ENCODE measurements around the gene PLGLB1. TPM values are rescaled to one million over a fixed set of nuclear protein-coding genes. Genes with fewer than 3 reads are reported as not detected.
"Not testable (repeated sequence)": the region's sequence is repeated elsewhere in the genome, so short reads cannot be mapped to it uniquely, and the experiment has no call there.

The PLGLB1 gene
- total RNA-seq, 1 donor from 2014 or later, result 2.4 TPM

DNA sequence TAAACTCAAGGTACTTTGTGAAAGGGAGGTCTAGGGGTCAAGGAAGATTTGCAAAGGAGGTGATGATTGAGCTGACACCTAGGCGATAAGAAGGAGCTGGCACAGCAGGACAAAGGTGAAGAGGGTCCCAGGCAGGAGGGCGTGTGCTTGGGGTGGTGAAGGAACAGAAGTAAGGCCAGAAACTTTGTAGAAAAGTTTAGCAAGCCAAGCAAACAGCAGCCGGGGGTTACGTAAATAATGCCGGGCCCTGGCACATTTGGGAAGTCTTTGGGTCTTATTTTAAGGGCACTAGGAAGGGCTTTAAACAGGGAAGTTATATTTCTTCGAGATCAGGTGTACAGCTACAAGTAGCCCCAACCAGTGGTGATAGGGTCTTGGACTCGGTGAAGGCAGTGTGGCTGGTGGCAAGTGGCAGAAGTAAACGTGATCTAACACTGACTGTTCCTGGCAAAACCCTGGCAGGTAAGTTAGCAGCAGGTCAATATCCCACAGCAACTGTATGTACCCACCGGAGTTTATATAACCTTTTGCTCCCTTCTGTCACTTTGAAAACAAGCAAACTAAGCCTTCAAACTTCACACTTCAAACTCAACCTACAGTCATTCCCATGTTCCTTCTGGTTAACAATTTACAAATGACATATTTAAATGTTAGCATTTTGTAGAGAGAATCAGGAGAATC lies 7.0 kb downstream of the PLGLB1 start:
- H3F3A ChIP-seq (ENCODE audit: low read depth); H3K27ac Mint-ChIP-seq; H3K9me3 ChIP-seq (ENCODE audit: low read depth); H3K4me1 ChIP-seq; H3K27me3 ChIP-seq; H3K27ac ChIP-seq; H3K9me3 Mint-ChIP-seq; H3K79me2 ChIP-seq (ENCODE audit: low read depth); H3K9ac ChIP-seq; H3K4me3 ChIP-seq; DNase-seq (ENCODE audit: low spot score); H2AFZ ChIP-seq (replicated peaks); H4K20me1 ChIP-seq (ENCODE audit: low read depth); H3K4me2 ChIP-seq; H3K36me3 Mint-ChIP-seq; H3K27me3 Mint-ChIP-seq (ENCODE audit: insufficient read depth, low read depth); H3K36me3 ChIP-seq; H3K4me3 Mint-ChIP-seq; H3K4me1 Mint-ChIP-seq: not testable (repeated sequence)

DNA sequence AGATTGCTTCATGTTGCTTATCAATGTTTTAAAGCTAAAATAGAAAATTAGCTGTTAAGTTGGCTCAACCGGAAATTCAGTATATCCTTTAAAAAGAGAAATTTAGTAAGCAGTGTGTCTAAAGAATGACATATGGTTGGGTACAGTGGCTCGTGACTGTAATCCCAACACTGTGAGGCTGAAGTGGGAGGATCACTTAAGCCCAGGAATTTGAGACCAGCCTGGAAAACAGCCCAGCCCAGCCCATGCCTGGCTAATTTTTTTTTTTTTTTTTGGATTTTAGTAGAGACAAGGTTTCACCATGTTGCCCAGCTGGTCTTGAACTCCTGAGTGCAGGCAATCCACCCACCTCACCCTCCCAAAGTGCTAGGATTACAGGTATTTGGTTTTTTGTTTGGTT lies 17.2 kb downstream of the PLGLB1 start:
- H4K20me1 ChIP-seq (ENCODE audit: low read depth); H3K9me3 Mint-ChIP-seq; H3F3A ChIP-seq (ENCODE audit: low read depth); H3K36me3 Mint-ChIP-seq; DNase-seq (ENCODE audit: low spot score); H3K4me3 Mint-ChIP-seq; H3K79me2 ChIP-seq (ENCODE audit: low read depth); H3K4me3 ChIP-seq; H2AFZ ChIP-seq (replicated peaks); H3K36me3 ChIP-seq; H3K9ac ChIP-seq; H3K4me1 Mint-ChIP-seq; H3K27ac ChIP-seq; H3K4me1 ChIP-seq; H3K27me3 Mint-ChIP-seq (ENCODE audit: insufficient read depth, low read depth); H3K9me3 ChIP-seq (ENCODE audit: low read depth); H3K4me2 ChIP-seq; H3K27ac Mint-ChIP-seq; H3K27me3 ChIP-seq: not testable (repeated sequence)

Small RNA genes within 50 kb of the gene (small RNA-seq; reads per million reads assigned to genes)
- gene AC125232.1, result not detected

Other genes with a start within 250 kb of the PLGLB1 start
- gene CD8A, start 230.9 kb downstream of the PLGLB1 start, total RNA-seq (ENCODE audit: low replicate concordance), result 0.03 and 0.34 TPM in 2 replicates
- gene CD8B, start 160.0 kb downstream of the PLGLB1 start, total RNA-seq (ENCODE audit: low replicate concordance), result not detected in 2 replicates
- 11.2 and 19.6 TPM in 2 replicates for gene RGPD1, start 79.7 kb downstream of the PLGLB1 start, total RNA-seq (ENCODE audit: low replicate concordance)